ENCODE results near the gene PPP1R1B. TPM values are rescaled to one million over a fixed set of nuclear protein-coding genes. Genes with fewer than 3 reads are reported as not detected.

PPP1R1B gene
- total RNA-seq, 2 experiments from 2014 or later = not detected

- ChIA-PET CTCF (interaction anchor here (0.6 to 9.7 kb wide), 27 partner anchors 10 to 515 kb away, joined by 3 to 151 read pairs (median 4); partner anchors contain the start of genes MIEN1, PGAP3, PNMT and PSMD3), POLR2A (interaction anchor here (0.9 to 2.5 kb wide), 8 partner anchors 9 to 196 kb away, joined by 3 to 17 read pairs (median 3); partner anchors contain the start of gene STARD3)
- peak; percentile 88 for DNase-seq
- peaks cover 47% of the 10 kb centered on the region for H3K27me3 Mint-ChIP-seq
- H3K9me3 Mint-ChIP-seq = no peaks in the 10 kb centered on the region
- H3K36me3 Mint-ChIP-seq (ENCODE audit: low read depth) = no peaks in the 10 kb centered on the region
- peak overlapping the region; percentile 89 for H3K27ac Mint-ChIP-seq
- H3K4me3 Mint-ChIP-seq = no peak overlapping the region
- peaks cover 25% of the 10 kb centered on the region for H3K4me1 Mint-ChIP-seq
Observed at GRCh38 chr17:39623356-39623950, 3.3 kb upstream of the PPP1R1B start.

GRCh38 chr17:39624313-39624712, 2.4 kb upstream of the PPP1R1B start:
- H3K4me1 Mint-ChIP-seq = peaks cover 24% of the 10 kb centered on the region
- ChIA-PET CTCF (interaction anchor here (1.0 to 9.7 kb wide), 7 partner anchors 11 to 79 kb away, joined by 3 to 151 read pairs (median 9); partner anchors contain the start of gene STARD3), POLR2A (no interaction called here)
- H3K27ac Mint-ChIP-seq = no peak overlapping the region
- no peaks in the 10 kb centered on the region for H3K36me3 Mint-ChIP-seq (ENCODE audit: low read depth)
- peaks cover 46% of the 10 kb centered on the region for H3K27me3 Mint-ChIP-seq
- no peak overlapping the region for H3K4me3 Mint-ChIP-seq
- no peak for DNase-seq
- no peaks in the 10 kb centered on the region for H3K9me3 Mint-ChIP-seq

- H3K4me3 Mint-ChIP-seq = no peak overlapping the region
- no peak for DNase-seq
- H3K27ac Mint-ChIP-seq = no peak overlapping the region
- H3K27me3 Mint-ChIP-seq = peaks cover 43% of the 10 kb centered on the region
- ChIA-PET POLR2A (no interaction called here), CTCF (interaction anchor here (0.8 to 9.7 kb wide), 4 partner anchors 10 to 104 kb away, joined by 3 to 151 read pairs (median 61); partner anchors contain the start of gene STARD3)
- H3K4me1 Mint-ChIP-seq = peaks cover 24% of the 10 kb centered on the region
- no peaks in the 10 kb centered on the region for H3K9me3 Mint-ChIP-seq
- H3K36me3 Mint-ChIP-seq (ENCODE audit: low read depth) = no peaks in the 10 kb centered on the region
Observed at GRCh38 chr17:39625198-39625785, 1.5 kb upstream of the PPP1R1B start.

DNA sequence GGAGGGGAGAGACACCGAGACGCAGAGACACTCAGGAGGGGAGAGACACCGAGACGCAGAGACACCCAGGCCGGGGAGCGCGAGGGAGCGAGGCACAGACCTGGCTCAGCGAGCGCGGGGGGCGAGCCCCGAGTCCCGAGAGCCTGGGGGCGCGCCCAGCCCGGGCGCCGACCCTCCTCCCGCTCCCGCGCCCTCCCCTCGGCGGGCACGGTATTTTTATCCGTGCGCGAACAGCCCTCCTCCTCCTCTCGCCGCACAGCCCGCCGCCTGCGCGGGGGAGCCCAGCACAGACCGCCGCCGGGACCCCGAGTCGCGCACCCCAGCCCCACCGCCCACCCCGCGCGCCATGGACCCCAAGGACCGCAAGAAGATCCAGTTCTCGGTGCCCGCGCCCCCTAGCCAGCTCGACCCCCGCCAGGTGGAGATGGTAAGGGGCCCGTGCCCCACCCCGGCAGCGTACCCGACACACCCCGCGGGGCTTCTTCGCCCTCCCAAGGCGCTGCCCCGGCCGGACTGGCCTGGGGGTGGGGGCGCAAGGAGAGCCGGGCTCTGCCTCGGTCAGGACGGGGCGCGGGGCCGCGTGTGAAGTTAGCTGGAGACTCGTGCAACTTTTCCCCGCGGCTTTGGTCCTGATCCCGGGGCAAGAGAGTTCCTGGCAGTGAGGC, 427 bp downstream of the PPP1R1B start:
- ChIA-PET CTCF (interaction anchor here (0.6 to 9.7 kb wide), 3 partner anchors 8 to 27 kb away, joined by 3 to 151 read pairs (median 9); partner anchors contain the start of gene STARD3), POLR2A (interaction anchor here (0.6 to 1.6 kb wide), 2 partner anchors 11 to 102 kb away, joined by 3 to 4 read pairs; no protein-coding TSS in a partner anchor)
- Mint-ChIP-seq H3K27ac (no peak overlapping the region), H3K9me3 (no peaks in the 10 kb centered on the region), H3K4me1 (peaks cover 25% of the 10 kb centered on the region), H3K4me3 (no peak overlapping the region), H3K27me3 (peaks cover 53% of the 10 kb centered on the region), H3K36me3 (ENCODE audit: low read depth) (no peaks in the 10 kb centered on the region)
- DNase-seq = no peak

- no peak overlapping the region for H3K4me3 Mint-ChIP-seq
- peaks cover 18% of the 10 kb centered on the region for H3K4me1 Mint-ChIP-seq
- no peaks in the 10 kb centered on the region for H3K36me3 Mint-ChIP-seq (ENCODE audit: low read depth)
- no peak for DNase-seq
- ChIA-PET CTCF (interaction anchor here (0.6 to 2.0 kb wide), 4 partner anchors 20 to 125 kb away, joined by 3 to 9 read pairs (median 3); no protein-coding TSS in a partner anchor), POLR2A (interaction anchor here (0.6 to 1.6 kb wide), 2 partner anchors 10 to 102 kb away, joined by 3 to 4 read pairs; no protein-coding TSS in a partner anchor)
- H3K27ac Mint-ChIP-seq = no peak overlapping the region
- no peaks in the 10 kb centered on the region for H3K9me3 Mint-ChIP-seq
- H3K27me3 Mint-ChIP-seq = peaks cover 53% of the 10 kb centered on the region
Observed at GRCh38 chr17:39627712-39628516, 1.2 kb downstream of the PPP1R1B start.

- peaks cover 11% of the 10 kb centered on the region for H3K4me1 Mint-ChIP-seq
- H3K36me3 Mint-ChIP-seq (ENCODE audit: low read depth) = no peaks in the 10 kb centered on the region
- ChIA-PET POLR2A (interaction anchor here (1.6 kb wide), 1 partner anchor 101 kb away, joined by 4 read pairs; no protein-coding TSS in a partner anchor), CTCF (interaction anchor here (0.7 to 2.0 kb wide), 3 partner anchors 25 to 124 kb away, joined by 3 to 9 read pairs (median 3); no protein-coding TSS in a partner anchor)
- no peaks in the 10 kb centered on the region for H3K9me3 Mint-ChIP-seq
- H3K27me3 Mint-ChIP-seq = peaks cover 53% of the 10 kb centered on the region
- no peak for DNase-seq
- H3K27ac Mint-ChIP-seq = no peak overlapping the region
- no peak overlapping the region for H3K4me3 Mint-ChIP-seq
Observed at GRCh38 chr17:39628655-39629493, 2.1 kb downstream of the PPP1R1B start.

- H3K36me3 Mint-ChIP-seq (ENCODE audit: low read depth) = no peaks in the 10 kb centered on the region
- no peak overlapping the region for H3K27ac Mint-ChIP-seq
- DNase-seq = no peak
- no peak overlapping the region for H3K4me3 Mint-ChIP-seq
- H3K4me1 Mint-ChIP-seq = peaks cover 14% of the 10 kb centered on the region
- H3K9me3 Mint-ChIP-seq = no peaks in the 10 kb centered on the region
- peaks cover 52% of the 10 kb centered on the region for H3K27me3 Mint-ChIP-seq
- CTCF ChIA-PET = interaction anchor here (2.0 to 2.4 kb wide), 2 partner anchors 25 kb away, joined by 9 to 14 read pairs; no protein-coding TSS in a partner anchor
- POLR2A ChIA-PET = no interaction called here
Observed at GRCh38 chr17:39629494-39629880, 2.7 kb downstream of the PPP1R1B start.

DNA sequence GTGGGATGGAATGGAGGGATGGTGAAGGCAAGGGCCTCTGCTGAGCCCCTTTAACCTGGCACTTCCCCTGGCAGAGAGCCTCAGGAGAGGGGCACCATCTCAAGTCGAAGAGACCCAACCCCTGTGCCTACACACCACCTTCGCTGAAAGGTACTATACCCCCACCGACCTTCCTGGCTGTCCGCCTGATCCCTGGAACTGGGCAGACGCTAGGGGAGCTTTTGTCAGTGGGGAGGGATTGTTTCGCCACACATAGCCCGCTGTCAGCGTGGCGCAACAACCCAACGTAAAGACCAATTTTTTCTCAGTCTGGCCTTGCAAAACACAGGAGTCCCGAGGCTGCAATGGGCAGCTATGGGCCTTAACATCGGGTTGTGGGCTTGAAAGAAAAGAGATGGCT, 3.1 kb downstream of the PPP1R1B start:
- Mint-ChIP-seq H3K4me1 (peaks cover 14% of the 10 kb centered on the region), H3K4me3 (no peak overlapping the region), H3K27me3 (peaks cover 48% of the 10 kb centered on the region), H3K27ac (no peak overlapping the region), H3K36me3 (ENCODE audit: low read depth) (no peaks in the 10 kb centered on the region), H3K9me3 (no peaks in the 10 kb centered on the region)
- CTCF ChIA-PET = interaction anchor here (2.4 kb wide), 1 partner anchor 24 kb away, joined by 14 read pairs; no protein-coding TSS in a partner anchor
- DNase-seq = no peak
- POLR2A ChIA-PET = no interaction called here

GRCh38 chr17:39631403-39631802, 4.7 kb downstream of the PPP1R1B start:
- no peak overlapping the region for H3K4me3 Mint-ChIP-seq
- DNase-seq = no peak
- ChIA-PET POLR2A (interaction anchor here (1.0 to 2.0 kb wide), 2 partner anchors 10 to 99 kb away, joined by 3 to 5 read pairs; partner anchors contain the start of gene MIEN1), CTCF (interaction anchor here (2.4 to 9.1 kb wide), 2 partner anchors 9 to 23 kb away, joined by 14 to 151 read pairs; partner anchors contain the start of gene PPP1R1B)
- peaks cover 33% of the 10 kb centered on the region for H3K27me3 Mint-ChIP-seq
- H3K36me3 Mint-ChIP-seq (ENCODE audit: low read depth) = no peaks in the 10 kb centered on the region
- no peak overlapping the region for H3K27ac Mint-ChIP-seq
- no peaks in the 10 kb centered on the region for H3K9me3 Mint-ChIP-seq
- peaks cover 19% of the 10 kb centered on the region for H3K4me1 Mint-ChIP-seq

- peaks cover 22% of the 10 kb centered on the region for H3K4me1 Mint-ChIP-seq
- H3K27ac Mint-ChIP-seq = no peak overlapping the region
- ChIA-PET POLR2A (interaction anchor here (0.7 to 2.0 kb wide), 3 partner anchors 9 to 55 kb away, joined by 3 to 6 read pairs (median 5); partner anchors contain the start of gene PGAP3), CTCF (interaction anchor here (0.7 to 9.1 kb wide), 5 partner anchors 10 to 342 kb away, joined by 3 to 151 read pairs (median 5); partner anchors contain the start of genes MIEN1 and PPP1R1B)
- DNase-seq = no peak
- no peaks in the 10 kb centered on the region for H3K9me3 Mint-ChIP-seq
- H3K4me3 Mint-ChIP-seq = no peak overlapping the region
- H3K27me3 Mint-ChIP-seq = peaks cover 28% of the 10 kb centered on the region
- H3K36me3 Mint-ChIP-seq (ENCODE audit: low read depth) = no peaks in the 10 kb centered on the region
Observed at GRCh38 chr17:39632153-39632941, 5.6 kb downstream of the PPP1R1B start.

Measured in activated CD4-positive, alpha-beta memory T cell treated with anti-CD3 and anti-CD28 coated beads, Interleukin-2, amount 10 ng/mL, durations not matched to agents 7 days and 5 days (primary cell).